Brain microvascular endothelial cell (primary cell): Measurements from ENCODE around the gene SPDEF.

ENCODE experiments used
- DNase-seq: peaks from one replicate; pipeline ENCODE4 v3.0.0-alpha.2; 2020
- H3K27ac ChIP-seq: fragments of 250-450 bp; sonication (Bioruptor Pico); 2 replicates; pipeline ENCODE4 v1.5.1; 2020; ENCODE audit warnings: mild to moderate bottlenecking, moderate library complexity
- H3K27me3 ChIP-seq: fragments of 250-450 bp; sonication (Bioruptor Pico); replicated peaks from 2 replicates; pipeline ENCODE4 v1.5.1; 2020; ENCODE audit warnings: mild to moderate bottlenecking
- H3K36me3 ChIP-seq: fragments of 250-450 bp; sonication (Bioruptor Pico); replicated peaks from 2 replicates; pipeline ENCODE4 v1.5.1; 2020; ENCODE audit warnings: mild to moderate bottlenecking
- H3K4me3 ChIP-seq: 2 replicates; pipeline ENCODE4 v1.5.1; 2011; ENCODE audit warnings: low read depth, mild to moderate bottlenecking, control low read depth, low read length, moderate library complexity
- CTCF ChIP-seq: IDR thresholded peaks from 2 replicates; pipeline ENCODE4 v1.5.1; 2011; ENCODE audit warnings: low read depth, mild to moderate bottlenecking, moderate library complexity, low read length, control low read depth, inconsistent platforms; ENCODE audit errors: missing control alignments
- in situ Hi-C: cut with HindIII; loops from 2 replicates; pipeline ENCODE4 v1.10.0; 2017; ENCODE audit warnings: low sequenced_read_pairs, low pct_ligation_motif_present

SPDEF gene

GRCh38 chr6:34529665-34530327 is 26.3 kb downstream of the SPDEF start:
- Histone ChIP-seq H3K27ac (no peak overlapping the region), H3K36me3 (no peaks in the 10 kb centered on the region), H3K4me3 (no peak overlapping the region), H3K27me3 (no peaks in the 10 kb centered on the region)
- TF ChIP-seq CTCF: no peak
- no peak for DNase-seq
- in situ Hi-C loops: no loop called here

GRCh38 chr6:34528996-34529664 is 27.0 kb downstream of the SPDEF start:
- no peak for DNase-seq
- Histone ChIP-seq H3K4me3 (no peak overlapping the region), H3K27me3 (no peaks in the 10 kb centered on the region), H3K27ac (no peak overlapping the region), H3K36me3 (no peaks in the 10 kb centered on the region)
- TF ChIP-seq CTCF: no peak
- in situ Hi-C loops: no loop called here

DNA sequence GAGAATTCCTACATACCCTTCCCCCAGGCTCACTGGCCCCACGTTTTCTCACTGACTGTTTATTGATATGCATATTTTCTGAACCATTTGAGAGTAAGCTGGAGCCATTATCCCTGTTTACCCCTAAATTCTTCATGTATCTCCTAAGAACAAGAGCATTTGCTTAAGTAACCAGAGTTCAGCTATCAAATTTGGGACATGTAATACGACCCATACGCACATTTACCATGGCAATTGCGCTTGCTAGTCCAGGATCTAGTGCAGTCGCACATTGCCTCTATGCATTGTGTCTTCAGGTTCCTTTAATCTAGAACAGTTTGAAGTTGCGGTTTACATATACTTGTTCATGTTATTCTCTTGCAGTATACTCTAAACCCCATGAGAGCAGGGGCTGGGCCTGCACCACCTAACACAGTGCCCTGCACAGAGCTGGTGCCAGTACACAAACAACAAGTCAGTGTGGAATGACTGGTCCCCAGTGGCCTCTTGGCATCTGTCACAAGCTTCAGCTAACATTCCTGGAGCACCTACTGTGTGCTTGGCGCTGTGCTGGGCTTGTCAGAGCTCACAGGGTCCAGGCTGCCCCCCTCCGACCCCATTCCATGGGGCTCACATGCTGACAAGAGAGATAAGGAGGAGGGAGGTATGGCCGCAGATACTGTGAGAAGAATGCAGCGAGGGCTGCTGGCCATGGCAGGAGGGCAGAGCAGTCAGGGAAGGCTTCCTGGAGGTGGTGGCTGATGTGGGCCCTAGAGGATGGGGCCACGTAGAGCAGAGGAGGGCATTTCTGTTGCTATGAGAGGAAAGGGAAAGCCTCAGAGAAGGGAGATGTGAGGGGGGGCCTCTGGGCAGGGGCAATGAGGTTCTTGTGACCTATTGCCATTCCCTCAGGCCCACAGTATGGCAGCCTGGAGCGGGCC is 28.1 kb downstream of the SPDEF start:
- Histone ChIP-seq H3K27ac (no peak overlapping the region), H3K27me3 (no peaks in the 10 kb centered on the region), H3K36me3 (no peaks in the 10 kb centered on the region), H3K4me3 (no peak overlapping the region)
- in situ Hi-C loops: no loop called here
- no peak for DNase-seq
- TF ChIP-seq CTCF: no peak

DNA sequence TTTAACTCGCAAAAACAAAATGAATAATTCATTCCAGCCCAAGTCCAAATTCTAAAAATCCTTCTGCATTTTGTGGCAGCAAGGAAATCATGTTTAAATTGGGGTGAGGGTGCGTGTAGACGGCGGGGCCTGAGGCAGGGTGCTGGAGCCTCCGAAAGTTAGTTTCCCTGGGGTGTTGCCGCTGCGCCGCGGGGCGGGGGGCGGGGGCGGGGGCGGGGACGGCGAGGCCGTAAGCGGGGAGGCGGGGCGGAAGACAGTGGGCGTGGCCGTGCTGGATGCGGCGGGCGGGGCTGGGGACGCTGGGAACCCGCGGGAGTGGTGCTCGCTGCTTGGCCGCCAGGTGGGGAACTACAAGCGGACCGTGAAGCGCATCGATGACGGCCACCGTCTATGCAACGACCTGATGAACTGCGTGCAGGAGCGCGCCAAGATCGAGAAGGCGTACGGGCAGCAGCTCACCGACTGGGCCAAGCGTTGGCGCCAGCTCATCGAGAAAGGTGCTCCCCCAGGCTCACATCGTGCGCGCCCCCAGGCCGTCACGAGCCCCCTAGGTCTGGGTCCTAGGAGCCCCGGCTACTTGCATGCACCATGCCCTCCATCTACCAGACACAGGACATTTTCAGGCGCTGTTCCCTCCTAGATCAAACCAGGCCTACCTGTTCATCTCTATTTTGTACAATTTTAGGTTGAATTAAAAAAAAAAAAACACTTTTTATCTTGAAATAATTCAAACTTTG is 29.0 kb downstream of the SPDEF start:
- Histone ChIP-seq H3K27ac (no peak overlapping the region), H3K4me3 (peak overlapping the region; percentile 41)
- in situ Hi-C loops: no loop called here

More for the DNA sequence above, 29.0 kb downstream of the SPDEF start:
- Histone ChIP-seq H3K36me3 (no peaks in the 10 kb centered on the region), H3K27me3 (no peaks in the 10 kb centered on the region)
- TF ChIP-seq CTCF: peak; percentile 79
- peak; percentile 89 for DNase-seq
